Mammary epithelial cell (primary cell): ENCODE results near the gene CENPT.

Experiments used
- CTCF ChIP-seq, 2 donors: IDR thresholded peaks in 1 of 2; conservative IDR thresholded peaks in 1 of 2; 2 replicates each; pipeline ENCODE4 v1.5.1; 2011 to 2012; ENCODE audit warnings: inconsistent platforms in 2 of 2, low read length in 2 of 2, mild to moderate bottlenecking in 2 of 2, control low read depth in 1 of 2, low read depth in 1 of 2; ENCODE audit not compliant: insufficient read depth in 1 of 2; ENCODE audit errors: extremely low read depth in 1 of 2
- EZH2 ChIP-seq: IDR thresholded peaks from 2 replicates; pipeline ENCODE4 v1.6.1; 2012; ENCODE audit warnings: low read length, inconsistent platforms, borderline replicate concordance

DNA sequence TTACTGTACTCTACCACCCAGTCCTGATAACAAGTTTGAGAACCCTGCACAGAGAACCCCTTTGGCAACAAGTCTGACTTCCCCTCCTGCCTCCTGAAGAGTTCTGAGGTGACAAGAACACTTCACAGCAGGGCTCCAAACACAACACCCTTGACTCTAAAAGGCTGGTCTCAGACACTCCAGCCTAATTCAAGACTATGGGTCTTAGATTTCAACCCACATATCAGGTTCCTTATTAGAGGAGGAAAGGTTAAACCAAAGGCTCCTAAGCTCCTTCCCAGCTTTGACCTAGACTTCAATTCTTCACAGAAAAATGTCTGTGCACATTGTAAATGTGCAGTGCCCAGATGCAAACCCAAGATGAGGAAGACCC lies 64.2 kb downstream of the CENPT start:
- no peak for TF ChIP-seq CTCF (conservative IDR thresholded peaks at IDR 0.05 in 1 of 2, IDR thresholded peaks at IDR 0.05 in 1 of 2; ENCODE audit: extremely low read depth in 1 of 2, insufficient read depth in 1 of 2, low read depth in 1 of 2, low read length in 2 of 2)
- no peak for TF ChIP-seq EZH2
